ENCODE results near the gene LYPD4. TPM values are rescaled to one million over a fixed set of nuclear protein-coding genes. Genes with fewer than 3 reads are reported as not detected.

The LYPD4 gene, protein sequence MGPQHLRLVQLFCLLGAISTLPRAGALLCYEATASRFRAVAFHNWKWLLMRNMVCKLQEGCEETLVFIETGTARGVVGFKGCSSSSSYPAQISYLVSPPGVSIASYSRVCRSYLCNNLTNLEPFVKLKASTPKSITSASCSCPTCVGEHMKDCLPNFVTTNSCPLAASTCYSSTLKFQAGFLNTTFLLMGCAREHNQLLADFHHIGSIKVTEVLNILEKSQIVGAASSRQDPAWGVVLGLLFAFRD
- total RNA-seq, result 1 to 10 TPM in 1 of 2 donors, not detected in 1; 6.6 TPM

DNA sequence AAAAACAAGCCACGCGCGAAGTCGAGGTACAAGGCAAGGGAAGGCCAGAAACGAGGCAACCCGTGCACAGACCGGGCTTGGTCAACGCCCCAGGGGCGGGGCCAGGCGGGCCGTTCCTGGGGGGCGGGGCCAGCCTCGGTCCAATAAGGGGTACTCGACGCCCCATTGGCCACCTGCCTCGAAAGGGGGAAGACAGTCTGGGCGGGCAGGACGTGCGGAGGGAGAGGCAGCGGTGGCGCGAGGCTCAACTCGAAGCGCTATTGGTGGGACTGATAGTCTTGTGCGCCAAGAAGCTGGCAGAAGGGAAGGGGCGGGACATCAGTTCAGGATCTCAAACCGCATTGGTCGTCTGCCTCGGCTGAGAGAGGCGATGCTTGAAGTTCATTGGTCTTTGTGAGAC is at the start of gene LYPD4:
TSS of gene LYPD4 (minus strand) at position 83 of the 400 bp plus-strand sequence. CDS start 5,398 bp downstream, outside the sequence.
- no peaks in the 10 kb centered on the region for H3K36me3 ChIP-seq
- no peaks in the 10 kb centered on the region for H3K9me3 ChIP-seq
- H3K27me3 ChIP-seq (replicated peaks; ENCODE audit: insufficient read depth), result no peaks in the 10 kb centered on the region
- no peak for DNase-seq (ENCODE audit: low spot score)
- H3K4me1 ChIP-seq (replicated peaks), result no peaks in the 10 kb centered on the region
- no peak for TF ChIP-seq POLR2AphosphoS5 (IDR thresholded peaks at IDR 0.05)
- TF ChIP-seq, protein P1, sequence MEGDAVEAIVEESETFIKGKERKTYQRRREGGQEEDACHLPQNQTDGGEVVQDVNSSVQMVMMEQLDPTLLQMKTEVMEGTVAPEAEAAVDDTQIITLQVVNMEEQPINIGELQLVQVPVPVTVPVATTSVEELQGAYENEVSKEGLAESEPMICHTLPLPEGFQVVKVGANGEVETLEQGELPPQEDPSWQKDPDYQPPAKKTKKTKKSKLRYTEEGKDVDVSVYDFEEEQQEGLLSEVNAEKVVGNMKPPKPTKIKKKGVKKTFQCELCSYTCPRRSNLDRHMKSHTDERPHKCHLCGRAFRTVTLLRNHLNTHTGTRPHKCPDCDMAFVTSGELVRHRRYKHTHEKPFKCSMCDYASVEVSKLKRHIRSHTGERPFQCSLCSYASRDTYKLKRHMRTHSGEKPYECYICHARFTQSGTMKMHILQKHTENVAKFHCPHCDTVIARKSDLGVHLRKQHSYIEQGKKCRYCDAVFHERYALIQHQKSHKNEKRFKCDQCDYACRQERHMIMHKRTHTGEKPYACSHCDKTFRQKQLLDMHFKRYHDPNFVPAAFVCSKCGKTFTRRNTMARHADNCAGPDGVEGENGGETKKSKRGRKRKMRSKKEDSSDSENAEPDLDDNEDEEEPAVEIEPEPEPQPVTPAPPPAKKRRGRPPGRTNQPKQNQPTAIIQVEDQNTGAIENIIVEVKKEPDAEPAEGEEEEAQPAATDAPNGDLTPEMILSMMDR (IDR thresholded peaks at IDR 0.05), result no peak
- TF ChIP-seq POLR2A (IDR thresholded peaks at IDR 0.05), result no peak
- no peak within 1 kb of the TSS for H3K4me3 ChIP-seq
- 79% methylated on average over 30 of the region's 30 CpGs for WGBS
- H3K27ac ChIP-seq, result no peak within 1 kb of the TSS
- intact Hi-C loops (cut with DNase I), result no loop called here

DNA sequence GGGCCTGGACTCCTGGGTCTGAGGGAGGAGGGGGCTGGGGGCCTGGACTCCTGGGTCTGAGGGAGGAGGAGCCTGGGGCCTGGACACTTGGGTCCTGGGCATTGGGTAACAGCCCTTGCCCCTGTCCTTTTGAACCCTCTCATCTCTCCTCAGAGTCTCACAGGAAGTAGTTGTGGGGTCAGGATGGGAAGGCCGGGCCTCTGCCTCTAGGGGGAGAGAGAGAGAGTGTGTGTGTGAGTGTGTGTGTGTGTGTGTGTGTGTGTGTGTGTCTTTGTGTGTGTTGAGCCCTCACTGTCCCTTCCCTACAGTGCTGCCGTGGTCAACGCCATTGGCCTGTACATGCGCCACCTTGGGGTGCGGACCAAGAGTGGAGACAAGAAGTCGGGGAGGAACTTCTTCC is 49.4 kb upstream of the LYPD4 start:
- H3K27me3 ChIP-seq (replicated peaks; ENCODE audit: insufficient read depth), result no peaks in the 10 kb centered on the region
- no peak for DNase-seq (ENCODE audit: low spot score)
- 67% methylated on average over 6 of the region's 6 CpGs for WGBS
- no peak overlapping the region for H3K27ac ChIP-seq
- peaks cover 0 to 8% of the 10 kb centered on the region in 2 donors for H3K36me3 ChIP-seq
- intact Hi-C loops (cut with DNase I), result no loop called here
- TF ChIP-seq POLR2AphosphoS5 (IDR thresholded peaks at IDR 0.05) (no peak), POLR2A (IDR thresholded peaks at IDR 0.05) (no peak)
- TF ChIP-seq, protein P1 (IDR thresholded peaks at IDR 0.05), result no peak
- H3K4me3 ChIP-seq, result no peak overlapping the region
- no peaks in the 10 kb centered on the region for H3K4me1 ChIP-seq (replicated peaks)
- no peaks in the 10 kb centered on the region for H3K9me3 ChIP-seq

DNA sequence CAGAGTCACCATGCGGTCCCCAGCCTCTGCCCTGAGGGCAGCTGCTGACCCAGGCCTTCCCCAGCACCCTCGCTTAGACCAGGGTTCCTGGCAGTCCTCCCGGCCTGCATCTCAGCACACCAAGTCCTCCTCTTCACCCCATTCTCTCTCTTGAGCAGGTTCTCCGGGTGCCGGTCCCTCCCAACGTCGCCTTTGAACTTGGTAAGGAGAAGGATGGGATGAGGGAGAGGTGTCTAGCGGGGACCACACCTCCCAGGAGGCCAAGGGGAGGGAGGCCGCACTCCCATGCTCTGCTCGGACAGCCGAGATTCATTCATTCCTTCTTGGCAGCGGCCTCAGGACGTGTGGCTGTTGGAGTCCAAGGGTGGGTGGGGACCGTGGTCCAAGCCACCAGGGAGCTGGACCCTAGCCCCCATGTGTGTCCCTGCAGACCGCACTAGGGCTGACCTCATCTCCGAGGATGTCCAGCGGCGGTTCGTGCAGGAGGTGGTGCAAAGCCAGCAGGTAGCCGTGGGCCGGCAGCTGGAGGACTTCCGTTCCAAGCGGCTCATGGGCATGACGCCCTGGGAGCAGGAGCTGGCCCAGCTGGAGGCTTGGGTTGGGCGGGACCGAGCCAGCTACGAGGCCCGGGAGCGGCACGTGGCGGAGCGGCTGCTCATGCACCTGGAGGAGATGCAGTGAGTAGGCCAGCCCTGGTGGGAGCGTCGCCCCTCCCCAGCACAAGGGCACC is 47.9 kb upstream of the LYPD4 start:
- H3K9me3 ChIP-seq, result no peaks in the 10 kb centered on the region
- intact Hi-C loops (cut with DNase I), result no loop called here
- no peaks in the 10 kb centered on the region for H3K4me1 ChIP-seq (replicated peaks)
- DNase-seq (ENCODE audit: low spot score), result no peak
- no peak overlapping the region for H3K4me3 ChIP-seq
- H3K27me3 ChIP-seq (replicated peaks; ENCODE audit: insufficient read depth), result no peaks in the 10 kb centered on the region
- no peak for TF ChIP-seq POLR2A (IDR thresholded peaks at IDR 0.05)
- TF ChIP-seq POLR2AphosphoS5 (IDR thresholded peaks at IDR 0.05), result no peak
- TF ChIP-seq, protein P1 (IDR thresholded peaks at IDR 0.05), result no peak
- peaks cover 0 to 8% of the 10 kb centered on the region in 2 donors for H3K36me3 ChIP-seq
- H3K27ac ChIP-seq, result no peak overlapping the region
- WGBS, result 86% methylated on average over 34 of the region's 34 CpGs

DNA sequence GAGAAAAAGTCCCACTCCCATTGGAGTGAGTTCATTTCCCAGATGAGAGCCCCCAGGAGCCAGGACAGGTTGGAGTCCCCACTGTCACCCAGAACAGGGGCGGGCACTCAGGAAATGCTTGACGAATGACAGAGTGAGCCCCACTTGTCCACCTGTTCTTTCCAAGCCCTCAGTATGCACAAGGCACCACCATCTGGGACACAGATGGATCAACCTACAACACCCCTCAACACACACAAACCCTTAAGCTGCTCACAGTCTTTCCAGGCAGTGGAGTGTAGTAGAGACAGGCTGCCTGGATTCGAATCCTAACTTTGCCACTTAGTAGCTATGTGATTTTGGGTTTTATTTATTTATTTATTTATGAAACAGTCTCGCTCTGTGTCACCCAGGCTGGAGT is 46.5 kb upstream of the LYPD4 start:
- H3K4me3 ChIP-seq, result no peak overlapping the region
- DNase-seq (ENCODE audit: low spot score), result no peak
- TF ChIP-seq POLR2AphosphoS5 (IDR thresholded peaks at IDR 0.05) (no peak), POLR2A (IDR thresholded peaks at IDR 0.05) (no peak)
- TF ChIP-seq, protein P1 (IDR thresholded peaks at IDR 0.05), result no peak
- 94% methylated on average over 4 of the region's 4 CpGs for WGBS
- H3K36me3 ChIP-seq, result peaks cover 0 to 8% of the 10 kb centered on the region in 2 donors
- intact Hi-C loops (cut with DNase I), result no loop called here
- H3K27ac ChIP-seq, result no peak overlapping the region
- no peaks in the 10 kb centered on the region for H3K4me1 ChIP-seq (replicated peaks)
- no peaks in the 10 kb centered on the region for H3K27me3 ChIP-seq (replicated peaks; ENCODE audit: insufficient read depth)
- no peaks in the 10 kb centered on the region for H3K9me3 ChIP-seq
